Activated CD4-positive, alpha-beta memory T cell treated with anti-CD3 and anti-CD28 coated beads for 36 hours (primary cell): Measurements from ENCODE around the gene CHST14. TPM values are rescaled to one million over a fixed set of nuclear protein-coding genes. Genes with fewer than 3 reads are reported as not detected.
"Not testable (repeated sequence)": the region's sequence is repeated elsewhere in the genome, so short reads cannot be mapped to it uniquely, and the experiment has no call there.

Experiments used
- CTCF ChIA-PET: fragments of 350-600 bp; sonication (Branson Sonifier 250); formaldehyde crosslinking; loops from one replicate; lab custom pipeline; 2021; ENCODE audit warnings: antibody characterized with exemption, inconsistent platforms; lab: Charles Lee
- POLR2A ChIA-PET: fragments of 350-600 bp; sonication (Branson Sonifier 250); formaldehyde crosslinking; loops from one replicate; lab custom pipeline; 2021; ENCODE audit warnings: antibody characterized with exemption; lab: Charles Lee
- DNase-seq: peaks from one replicate; pipeline ENCODE4 v3.0.0-alpha.2; 2020
- H3K27ac Mint-ChIP-seq: one replicate; pipeline ENCODE4 v1.8.0; 2021; ENCODE audit warnings: mixed read lengths
- H3K27me3 Mint-ChIP-seq: one replicate; pipeline ENCODE4 v1.8.0; 2021; ENCODE audit warnings: mixed read lengths
- H3K36me3 Mint-ChIP-seq: one replicate; pipeline ENCODE4 v1.8.0; 2021; ENCODE audit warnings: mixed read lengths
- H3K4me1 Mint-ChIP-seq: one replicate; pipeline ENCODE4 v1.8.0; 2021; ENCODE audit warnings: low read depth, mixed read lengths
- H3K4me3 Mint-ChIP-seq: one replicate; pipeline ENCODE4 v1.8.0; 2021; ENCODE audit warnings: mild to moderate bottlenecking, mixed read lengths
- H3K9me3 Mint-ChIP-seq: one replicate; pipeline ENCODE4 v1.8.0; 2021; ENCODE audit warnings: mixed read lengths
- intact Hi-C: fragments of 100-400 bp; cut with micrococcal nuclease; formaldehyde crosslinking; loops from one replicate; pipeline ENCODE4 v1.15.1; 2023
- total RNA-seq, 2 experiments: library from RNA; stranded (reverse); gene quantifications; one replicate each; pipeline ENCODE4 v1.2.3, GENCODE V29; 2021

Gene CHST14
- total RNA-seq, 2 experiments from 2014 or later, result 8.2 to 8.7 TPM

DNA sequence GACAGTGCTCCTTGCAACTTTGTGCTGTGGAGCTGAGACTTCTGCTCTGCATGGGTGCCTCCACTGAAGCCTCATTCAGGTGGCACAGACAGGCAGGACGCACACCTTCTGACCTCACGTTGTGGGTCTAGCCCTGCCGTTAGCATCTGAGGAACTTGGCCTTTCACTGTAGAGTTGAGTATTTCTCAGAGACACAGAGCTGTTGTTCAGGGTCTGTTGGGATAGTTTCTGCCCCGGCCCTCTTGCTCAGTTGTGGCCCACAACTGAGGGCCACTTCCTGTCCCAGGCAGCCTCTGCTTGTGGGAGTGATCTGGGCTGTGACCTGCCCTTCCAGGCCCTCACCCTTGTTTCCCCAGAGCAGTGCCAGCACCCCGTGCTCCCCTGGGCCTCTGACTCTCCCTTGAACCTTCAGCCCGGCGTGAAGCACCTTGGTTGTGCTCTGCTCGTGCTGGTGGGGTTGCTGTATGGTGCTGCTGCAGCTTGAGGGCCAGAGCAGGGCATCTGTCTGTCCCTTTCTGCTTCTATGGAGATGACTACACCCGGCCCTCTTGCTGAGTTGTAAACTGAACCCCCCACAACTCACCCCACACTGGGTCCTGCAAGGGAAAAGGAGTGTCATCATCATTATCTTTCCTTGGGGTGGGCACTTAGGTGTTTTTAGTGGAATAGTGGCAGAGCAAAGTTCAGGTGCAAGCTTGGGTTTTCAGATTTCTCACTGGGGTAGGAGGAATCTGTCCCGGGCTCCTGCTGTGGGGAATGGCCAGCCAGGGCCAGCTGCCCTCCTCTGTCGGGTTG, 18.3 kb upstream of the CHST14 start:
- Mint-ChIP-seq H3K9me3 (no peaks in the 10 kb centered on the region), H3K27me3 (no peaks in the 10 kb centered on the region), H3K36me3 (peaks cover 3% of the 10 kb centered on the region), H3K27ac (peak overlapping the region; percentile 44), H3K4me1 (peaks cover 77% of the 10 kb centered on the region), H3K4me3 (no peak overlapping the region)
- intact Hi-C loops, result no loop called here
- peak; percentile 35 for DNase-seq
- ChIA-PET POLR2A (interaction anchor here (0.9 to 1.0 kb wide), 3 partner anchors 13 to 28 kb away, joined by 3 to 4 read pairs (median 3); no protein-coding TSS in a partner anchor), CTCF (interaction anchor here (0.9 to 1.8 kb wide), 5 partner anchors 10 to 173 kb away, joined by 3 to 6 read pairs (median 5); partner anchors contain the start of gene BAHD1)

- peak; percentile 53 for DNase-seq
- H3K4me1 Mint-ChIP-seq, result peaks cover 74% of the 10 kb centered on the region
- H3K36me3 Mint-ChIP-seq, H3K27me3 Mint-ChIP-seq, H3K9me3 Mint-ChIP-seq, intact Hi-C loops: not testable (repeated sequence)
- POLR2A ChIA-PET, result interaction anchor here (1.3 to 1.8 kb wide), 3 partner anchors 10 to 147 kb away, joined by 3 to 4 read pairs (median 4); partner anchors contain the start of gene PLCB2
- CTCF ChIA-PET, result interaction anchor here (1.2 to 1.8 kb wide), 3 partner anchors 14 to 53 kb away, joined by 4 to 11 read pairs (median 5); partner anchors contain the start of gene BAHD1
- H3K4me3 Mint-ChIP-seq, result peak overlapping the region; percentile 10
- peak overlapping the region; percentile 58 for H3K27ac Mint-ChIP-seq
Measured at GRCh38 chr15:40453941-40454340, 16.8 kb upstream of the CHST14 start.

DNA sequence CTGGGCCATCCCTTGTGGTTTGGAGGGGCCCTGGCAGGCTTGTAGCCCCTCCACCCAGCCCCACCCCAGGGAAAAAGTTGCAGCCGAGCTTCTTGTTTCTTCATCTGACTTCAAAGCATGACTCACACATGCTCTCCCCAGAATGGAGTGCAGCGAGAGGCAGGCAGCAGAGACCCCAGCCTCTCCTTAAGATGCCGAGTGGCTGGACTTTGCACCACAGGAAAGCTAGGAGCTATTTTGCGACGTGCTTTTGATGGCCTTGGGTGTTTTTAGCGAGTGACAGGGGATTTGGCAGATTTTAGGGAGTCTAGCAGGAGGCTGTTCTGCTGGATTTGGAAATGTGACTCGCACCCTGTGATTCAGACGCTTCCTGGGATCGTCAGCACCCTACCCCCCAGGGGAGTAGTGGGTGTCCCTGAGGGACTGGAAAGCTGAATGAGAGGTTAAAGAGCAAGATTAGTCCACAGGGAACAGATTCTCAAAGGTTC, 15.8 kb upstream of the CHST14 start:
- DNase-seq, result peak; percentile 31
- Mint-ChIP-seq H3K36me3 (no peaks in the 10 kb centered on the region), H3K27me3 (no peaks in the 10 kb centered on the region), H3K4me1 (peaks cover 68% of the 10 kb centered on the region), H3K4me3 (no peak overlapping the region), H3K27ac (peak overlapping the region; percentile 69), H3K9me3 (no peaks in the 10 kb centered on the region)
- intact Hi-C loops, result no loop called here
- ChIA-PET CTCF (interaction anchor here (1.7 to 2.2 kb wide), 4 partner anchors 14 to 118 kb away, joined by 4 to 11 read pairs (median 8); partner anchors contain the start of gene BAHD1), POLR2A (interaction anchor here (0.7 to 1.8 kb wide), 4 partner anchors 11 to 148 kb away, joined by 3 to 4 read pairs (median 4); partner anchors contain the start of gene PLCB2)

DNA sequence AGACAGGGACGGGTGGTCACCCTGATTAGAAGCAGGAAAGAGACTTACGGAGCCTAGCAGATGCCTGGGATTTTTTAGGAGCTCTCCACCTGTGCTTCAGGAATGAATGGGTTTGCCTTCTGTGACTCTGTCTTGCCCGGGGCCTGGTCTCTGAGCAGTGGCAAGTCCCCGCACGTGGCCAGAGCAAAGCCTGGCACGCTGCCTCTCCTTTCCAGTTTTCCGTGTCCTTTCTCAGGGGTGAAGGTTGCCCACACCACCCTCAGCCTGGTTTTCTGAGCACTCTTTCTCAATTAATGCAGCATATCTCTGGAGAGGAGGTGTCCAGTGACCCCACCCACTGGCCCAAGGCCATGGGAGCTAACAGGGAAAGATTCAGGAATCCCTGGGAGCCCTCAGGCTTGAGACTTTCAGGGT, 14.5 kb upstream of the CHST14 start:
- Mint-ChIP-seq H3K9me3 (no peaks in the 10 kb centered on the region), H3K36me3 (no peaks in the 10 kb centered on the region), H3K4me3 (no peak overlapping the region), H3K4me1 (peaks cover 57% of the 10 kb centered on the region), H3K27me3 (no peaks in the 10 kb centered on the region), H3K27ac (no peak overlapping the region)
- no peak for DNase-seq
- ChIA-PET CTCF (interaction anchor here (2.2 kb wide), 1 partner anchor 119 kb away, joined by 6 read pairs; no protein-coding TSS in a partner anchor), POLR2A (no interaction called here)
- intact Hi-C loops, result no loop called here

DNA sequence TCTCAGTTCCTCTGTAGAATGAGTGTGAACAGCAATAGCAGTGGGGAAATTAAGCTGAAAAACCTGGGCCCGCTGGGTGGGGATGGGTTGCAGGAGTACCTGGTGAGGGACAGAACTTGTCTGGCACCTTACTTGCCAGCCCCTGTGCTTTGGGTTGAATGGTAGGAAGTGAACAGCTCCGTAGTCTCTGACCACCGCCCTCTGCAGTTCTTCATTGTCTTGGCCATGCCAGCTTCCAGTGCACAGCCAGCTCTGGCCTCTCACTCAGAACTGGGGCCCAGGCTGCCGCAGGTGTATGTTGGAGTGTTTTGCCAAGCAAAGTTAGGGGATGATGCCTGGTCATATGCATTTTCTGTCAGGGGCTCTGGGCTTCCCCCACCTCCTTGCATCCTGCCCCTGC, 14.0 kb upstream of the CHST14 start:
- no peak overlapping the region for H3K27ac Mint-ChIP-seq

DNA sequence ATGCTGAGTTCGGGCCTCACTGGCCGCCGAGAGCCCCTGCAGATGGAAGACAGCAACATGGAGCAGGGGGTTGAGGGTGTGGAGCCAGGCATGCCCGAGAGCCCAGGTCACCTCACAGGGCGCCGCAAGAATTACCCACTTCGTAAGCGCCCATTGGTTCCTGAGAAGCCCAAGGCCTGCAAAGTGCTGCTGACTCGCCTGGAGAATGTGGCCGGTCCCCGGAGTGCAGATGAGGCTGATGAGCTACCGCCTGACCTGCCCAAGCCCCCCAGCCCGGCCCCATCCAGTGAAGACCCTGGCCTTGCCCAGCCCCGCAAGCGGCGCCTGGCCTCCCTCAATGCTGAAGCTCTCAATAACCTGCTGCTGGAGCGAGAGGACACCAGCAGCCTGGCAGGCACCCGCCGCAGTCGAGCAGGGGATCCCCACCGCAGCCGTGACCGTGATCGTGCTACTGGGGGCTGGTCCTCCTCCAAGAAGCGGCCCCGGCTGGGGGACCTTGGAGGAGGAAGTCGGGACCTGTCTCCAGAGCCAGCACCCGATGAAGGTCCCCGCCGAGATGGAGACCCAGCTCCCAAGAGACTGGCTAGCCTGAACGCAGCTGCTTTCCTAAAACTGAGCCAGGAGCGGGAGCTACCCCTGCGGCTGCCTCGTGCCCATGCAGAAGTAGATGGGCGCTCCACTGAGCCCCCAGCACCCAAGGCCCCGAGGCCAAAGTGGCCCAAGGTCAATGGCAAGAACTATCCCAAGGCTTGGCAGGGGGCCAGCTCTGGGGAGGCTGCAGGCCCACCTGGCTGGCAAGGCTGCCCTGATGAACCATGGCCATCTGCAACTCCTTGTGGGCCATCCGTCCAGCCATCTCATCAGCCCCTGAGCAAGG, 12.1 kb upstream of the CHST14 start:
- Mint-ChIP-seq H3K27ac (no peak overlapping the region), H3K36me3 (peaks cover 2% of the 10 kb centered on the region), H3K4me1 (peaks cover 33% of the 10 kb centered on the region), H3K9me3 (no peaks in the 10 kb centered on the region), H3K27me3 (no peaks in the 10 kb centered on the region), H3K4me3 (no peak overlapping the region)
- CTCF ChIA-PET, result no interaction called here
- DNase-seq, result no peak
- POLR2A ChIA-PET, result no interaction called here
- intact Hi-C loops, result no loop called here

More for the DNA sequence above, 14.0 kb upstream of the CHST14 start:
- Mint-ChIP-seq H3K4me3 (no peak overlapping the region), H3K4me1 (peaks cover 53% of the 10 kb centered on the region), H3K9me3 (no peaks in the 10 kb centered on the region), H3K27me3 (no peaks in the 10 kb centered on the region), H3K36me3 (no peaks in the 10 kb centered on the region)
- ChIA-PET CTCF (interaction anchor here (2.2 kb wide), 1 partner anchor 119 kb away, joined by 6 read pairs; no protein-coding TSS in a partner anchor), POLR2A (interaction anchor here (0.6 kb wide), 1 partner anchor 46 kb away, joined by 3 read pairs; no protein-coding TSS in a partner anchor)
- intact Hi-C loops, result no loop called here
- DNase-seq, result no peak

GRCh38 chr15:40459391-40460015, 11.3 kb upstream of the CHST14 start:
- no peaks in the 10 kb centered on the region for H3K9me3 Mint-ChIP-seq
- peaks cover 2% of the 10 kb centered on the region for H3K36me3 Mint-ChIP-seq
- H3K27me3 Mint-ChIP-seq, result no peaks in the 10 kb centered on the region
- POLR2A ChIA-PET, result no interaction called here
- intact Hi-C loops, result no loop called here
- DNase-seq, result no peak
- CTCF ChIA-PET, result no interaction called here
- H3K4me1 Mint-ChIP-seq, result peaks cover 25% of the 10 kb centered on the region
- H3K27ac Mint-ChIP-seq, result no peak overlapping the region
- H3K4me3 Mint-ChIP-seq, result no peak overlapping the region

DNA sequence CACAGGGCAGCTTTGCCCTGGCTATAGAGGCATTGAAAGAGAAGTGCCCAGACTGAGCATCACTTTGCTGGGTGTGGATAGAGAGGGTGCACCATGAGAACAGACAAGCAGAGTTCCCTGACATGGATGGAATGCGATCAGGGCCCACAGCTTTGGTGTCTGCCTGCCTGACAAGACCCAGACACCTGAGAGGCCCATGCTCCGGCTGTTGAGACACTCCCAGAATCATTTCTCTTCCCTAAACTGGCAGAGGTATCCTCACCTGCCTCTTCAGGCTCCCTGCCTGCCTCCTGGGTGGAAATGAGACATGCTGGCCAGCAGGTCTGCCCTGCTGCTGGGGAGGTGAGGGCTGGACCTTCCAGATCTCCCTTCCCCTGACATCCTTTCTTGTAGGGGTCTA, 10.4 kb upstream of the CHST14 start:
- intact Hi-C loops, result no loop called here
- CTCF ChIA-PET, result no interaction called here
- no peak overlapping the region for H3K4me3 Mint-ChIP-seq
- POLR2A ChIA-PET, result no interaction called here
- H3K4me1 Mint-ChIP-seq, result peaks cover 23% of the 10 kb centered on the region
- no peaks in the 10 kb centered on the region for H3K9me3 Mint-ChIP-seq
- no peak overlapping the region for H3K27ac Mint-ChIP-seq
- DNase-seq, result no peak
- no peaks in the 10 kb centered on the region for H3K27me3 Mint-ChIP-seq
- H3K36me3 Mint-ChIP-seq, result peaks cover 3% of the 10 kb centered on the region

GRCh38 chr15:40461958-40462357, 8.8 kb upstream of the CHST14 start:
- no peak for DNase-seq
- H3K27me3 Mint-ChIP-seq, result no peaks in the 10 kb centered on the region
- H3K27ac Mint-ChIP-seq, result no peak overlapping the region
- peaks cover 17% of the 10 kb centered on the region for H3K4me1 Mint-ChIP-seq
- intact Hi-C loops, result no loop called here
- H3K9me3 Mint-ChIP-seq, result no peaks in the 10 kb centered on the region
- H3K4me3 Mint-ChIP-seq, result no peak overlapping the region
- CTCF ChIA-PET, result no interaction called here
- POLR2A ChIA-PET, result no interaction called here
- H3K36me3 Mint-ChIP-seq, result peaks cover 8% of the 10 kb centered on the region

DNA sequence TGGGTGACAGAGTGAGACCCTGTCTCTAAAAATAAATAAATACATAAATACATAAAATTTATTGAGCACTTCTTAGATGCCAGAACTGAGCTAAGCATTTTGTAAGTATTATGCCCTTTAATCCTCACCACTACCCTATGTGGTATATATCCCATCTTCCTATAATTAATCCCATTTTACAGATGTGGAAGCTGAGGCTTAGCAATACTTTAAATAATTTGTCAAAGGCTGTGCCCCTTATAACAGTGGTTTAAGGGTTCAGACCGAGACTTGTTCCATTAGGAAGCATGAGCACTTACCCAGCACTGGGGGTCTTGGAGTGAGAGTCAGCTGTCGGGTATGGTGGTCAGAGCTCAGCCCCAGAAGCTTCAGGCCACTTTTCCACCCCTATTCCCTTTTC, 7.5 kb upstream of the CHST14 start:
- CTCF ChIA-PET, result no interaction called here
- H3K36me3 Mint-ChIP-seq, result peaks cover 8% of the 10 kb centered on the region
- no peaks in the 10 kb centered on the region for H3K9me3 Mint-ChIP-seq
- intact Hi-C loops, result no loop called here
- POLR2A ChIA-PET, result no interaction called here
- H3K4me1 Mint-ChIP-seq, result peaks cover 20% of the 10 kb centered on the region
- no peaks in the 10 kb centered on the region for H3K27me3 Mint-ChIP-seq
- no peak overlapping the region for H3K4me3 Mint-ChIP-seq
- DNase-seq, result no peak
- H3K27ac Mint-ChIP-seq, result no peak overlapping the region

DNA sequence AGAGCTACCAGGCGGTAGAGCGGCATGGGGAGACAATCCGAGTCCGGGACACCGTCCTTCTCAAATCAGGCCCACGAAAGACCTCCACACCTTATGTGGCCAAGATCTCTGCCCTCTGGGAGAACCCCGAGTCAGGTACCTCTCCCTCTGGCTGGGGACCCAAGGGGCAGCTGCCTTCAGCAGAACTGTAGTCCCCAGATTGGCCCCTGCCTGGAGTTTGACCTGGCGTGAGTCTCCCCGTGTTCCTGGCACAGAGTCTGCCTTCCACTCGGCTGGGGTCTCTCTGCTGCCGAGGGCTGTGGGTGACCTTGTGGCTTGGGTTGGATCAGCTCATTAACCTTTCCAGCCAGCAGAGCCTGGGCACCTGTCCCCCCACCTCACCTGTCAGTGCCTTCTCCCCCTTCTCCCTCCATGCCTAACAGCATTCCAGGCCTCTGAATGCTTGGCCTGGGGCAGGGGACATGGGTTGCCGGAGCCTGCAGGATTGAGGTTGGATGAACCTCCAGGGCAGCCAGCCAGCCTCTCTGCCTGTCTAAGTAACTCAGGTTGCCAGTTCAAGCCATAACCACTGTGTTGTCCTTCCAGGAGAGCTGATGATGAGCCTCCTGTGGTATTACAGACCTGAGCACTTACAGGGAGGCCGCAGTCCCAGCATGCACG, 6.8 kb upstream of the CHST14 start:
- Mint-ChIP-seq H3K36me3 (peaks cover 8% of the 10 kb centered on the region), H3K27ac (no peak overlapping the region), H3K4me1 (peaks cover 20% of the 10 kb centered on the region), H3K4me3 (no peak overlapping the region), H3K9me3 (no peaks in the 10 kb centered on the region), H3K27me3 (no peaks in the 10 kb centered on the region)
- POLR2A ChIA-PET, result no interaction called here
- DNase-seq, result no peak
- intact Hi-C loops, result no loop called here
- CTCF ChIA-PET, result no interaction called here
